LNCAP (cell line): Measurements from ENCODE around the gene SOX30.

Source experiments
- TF ChIP-seq, protein P1 (sequence below): fragments of 450-650 bp; IDR thresholded peaks from 2 replicates; pipeline ENCODE4 v1.5.1; 2017; ENCODE audit warnings: mild to moderate bottlenecking

SOX30 gene

DNA sequence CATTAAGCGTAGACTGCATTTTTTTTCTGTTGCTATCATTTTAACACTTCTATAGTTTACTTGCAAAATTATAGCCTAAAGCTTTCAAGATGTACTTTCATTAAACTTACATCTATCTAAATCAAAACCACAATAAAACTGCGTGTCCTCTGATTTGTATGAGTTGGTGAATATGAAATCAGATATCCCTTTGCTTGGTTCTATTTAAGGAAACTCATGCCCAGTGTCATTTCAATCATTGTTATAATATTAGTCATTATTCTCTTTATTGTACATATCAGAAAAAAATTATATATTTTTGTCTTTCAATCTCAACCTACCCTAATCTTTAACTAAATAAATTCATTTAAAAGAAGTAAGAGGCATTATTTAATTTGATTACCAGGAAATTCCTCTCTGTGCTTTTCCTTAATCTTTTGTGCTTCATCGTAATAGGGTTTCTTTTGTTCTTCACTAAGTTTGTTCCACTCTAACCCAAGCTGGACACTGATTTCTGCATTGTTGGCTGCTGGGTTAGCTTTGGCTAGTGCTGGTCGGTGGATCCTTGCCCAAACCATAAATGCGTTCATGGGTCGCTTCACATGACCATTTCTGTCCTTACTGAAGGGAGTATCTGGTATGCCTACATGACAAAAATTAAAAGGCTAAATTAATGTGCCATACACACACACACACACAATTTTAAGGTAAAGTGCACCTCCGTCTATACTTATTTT is 3.8 kb downstream of the SOX30 start:
- TF ChIP-seq, protein P1, sequence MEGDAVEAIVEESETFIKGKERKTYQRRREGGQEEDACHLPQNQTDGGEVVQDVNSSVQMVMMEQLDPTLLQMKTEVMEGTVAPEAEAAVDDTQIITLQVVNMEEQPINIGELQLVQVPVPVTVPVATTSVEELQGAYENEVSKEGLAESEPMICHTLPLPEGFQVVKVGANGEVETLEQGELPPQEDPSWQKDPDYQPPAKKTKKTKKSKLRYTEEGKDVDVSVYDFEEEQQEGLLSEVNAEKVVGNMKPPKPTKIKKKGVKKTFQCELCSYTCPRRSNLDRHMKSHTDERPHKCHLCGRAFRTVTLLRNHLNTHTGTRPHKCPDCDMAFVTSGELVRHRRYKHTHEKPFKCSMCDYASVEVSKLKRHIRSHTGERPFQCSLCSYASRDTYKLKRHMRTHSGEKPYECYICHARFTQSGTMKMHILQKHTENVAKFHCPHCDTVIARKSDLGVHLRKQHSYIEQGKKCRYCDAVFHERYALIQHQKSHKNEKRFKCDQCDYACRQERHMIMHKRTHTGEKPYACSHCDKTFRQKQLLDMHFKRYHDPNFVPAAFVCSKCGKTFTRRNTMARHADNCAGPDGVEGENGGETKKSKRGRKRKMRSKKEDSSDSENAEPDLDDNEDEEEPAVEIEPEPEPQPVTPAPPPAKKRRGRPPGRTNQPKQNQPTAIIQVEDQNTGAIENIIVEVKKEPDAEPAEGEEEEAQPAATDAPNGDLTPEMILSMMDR, result no peak

DNA sequence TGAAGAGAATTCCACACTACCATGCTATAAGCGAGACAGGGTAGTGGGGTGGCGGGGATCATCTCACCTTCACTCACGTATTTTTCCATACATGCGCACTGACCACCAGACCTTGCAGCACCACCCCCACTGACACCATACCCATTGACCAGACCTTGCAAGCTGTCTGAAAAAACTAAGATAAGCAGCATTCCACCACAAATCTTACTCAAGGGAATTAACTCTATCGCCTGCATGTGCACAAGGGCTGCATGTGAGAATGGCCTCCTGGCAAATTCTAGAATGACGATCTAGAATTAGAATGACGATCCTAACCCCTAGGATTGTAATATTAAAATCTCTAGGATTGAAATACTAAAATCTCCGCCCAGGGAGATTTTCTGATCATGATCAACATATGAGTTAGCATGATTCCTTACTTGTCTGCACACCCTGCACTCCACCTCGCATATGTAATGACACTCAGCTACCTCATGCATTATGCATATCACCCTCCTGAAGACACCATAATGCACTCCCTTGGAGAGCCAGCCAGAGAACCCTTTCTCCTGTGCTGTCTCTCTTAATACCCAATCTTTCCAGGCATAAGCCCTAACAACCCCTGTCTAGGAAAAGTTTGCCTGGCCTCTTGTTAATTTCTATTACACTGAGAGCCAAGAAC is 11.7 kb downstream of the SOX30 start:
- TF ChIP-seq, protein P1, result no peak

DNA sequence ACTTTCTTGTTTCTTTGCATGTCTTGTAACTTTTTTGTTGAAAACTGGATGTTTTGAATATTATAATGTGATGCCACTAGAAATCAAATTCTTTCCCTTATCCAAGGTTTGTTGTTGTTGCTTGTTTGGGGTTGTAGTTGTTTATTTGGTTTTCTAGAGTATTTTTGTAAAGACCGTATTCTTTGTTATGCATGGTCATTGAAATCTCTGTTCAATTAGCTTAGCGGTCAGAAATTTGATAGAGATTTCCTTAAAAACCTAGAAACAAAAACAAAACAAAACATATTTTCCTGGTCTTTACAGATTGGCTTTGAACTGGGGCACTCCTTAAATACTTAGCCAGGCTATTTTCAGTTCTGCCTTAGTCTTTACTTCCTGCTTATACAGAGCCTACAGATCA is 21.9 kb downstream of the SOX30 start:
- TF ChIP-seq, protein P1, result no peak

DNA sequence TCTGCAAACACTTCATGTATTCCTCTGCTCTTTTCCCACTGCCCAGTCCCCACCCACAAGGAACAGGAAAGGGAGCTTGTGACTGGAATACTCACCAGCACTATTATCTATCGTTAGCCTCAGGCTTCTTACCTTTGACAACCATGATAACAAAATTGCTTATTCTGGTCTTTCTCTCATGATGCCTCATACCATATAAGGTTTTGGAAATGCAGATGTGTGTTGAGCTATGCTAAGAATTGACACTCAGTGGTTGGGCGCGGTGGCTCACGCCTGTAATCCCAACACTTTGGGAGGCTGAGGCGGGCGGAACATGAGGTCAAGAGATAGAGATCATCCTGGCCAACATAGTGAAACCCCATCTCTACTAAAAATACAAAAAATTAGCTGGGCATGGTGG is 25.4 kb downstream of the SOX30 start:
- TF ChIP-seq, protein P1, result no peak

DNA sequence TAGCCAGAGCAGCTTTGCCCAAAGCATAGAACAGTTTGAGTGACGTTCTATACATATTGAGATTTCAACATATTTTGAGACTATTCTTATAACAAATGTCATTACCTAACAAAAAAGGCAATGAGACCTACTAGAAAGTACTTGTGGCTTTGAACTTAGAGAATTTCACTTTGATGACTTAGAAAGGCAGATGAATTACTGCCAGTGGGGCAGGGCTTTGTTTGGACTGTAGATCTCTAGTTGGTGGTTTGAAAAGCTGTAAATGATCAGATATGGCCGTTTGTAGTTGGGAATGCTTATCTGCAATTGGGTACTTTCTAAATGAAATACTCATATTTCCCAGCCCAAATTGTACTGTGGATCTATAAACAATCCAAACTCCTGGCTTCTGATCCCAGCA is 28.1 kb downstream of the SOX30 start:
- TF ChIP-seq, protein P1, result no peak

DNA sequence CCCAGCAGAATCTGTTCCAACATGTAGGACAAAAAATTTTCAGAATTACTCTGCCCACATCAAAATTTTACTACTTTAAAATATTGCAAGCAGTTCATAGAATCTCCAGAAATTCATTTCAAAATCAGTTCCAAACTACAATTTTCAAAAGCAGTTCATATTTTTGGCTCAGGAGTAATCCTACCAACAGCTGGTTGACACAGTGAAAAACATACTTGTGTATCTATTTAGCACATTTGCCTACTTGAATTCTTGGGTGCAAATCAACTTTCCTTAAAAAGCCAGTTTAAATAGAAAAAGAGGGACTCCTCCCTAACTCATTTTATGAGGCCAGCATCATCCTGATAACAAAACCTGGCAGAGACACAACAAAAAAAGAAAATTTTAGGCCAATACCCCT is 31.5 kb downstream of the SOX30 start:
- TF ChIP-seq, protein P1, result no peak

DNA sequence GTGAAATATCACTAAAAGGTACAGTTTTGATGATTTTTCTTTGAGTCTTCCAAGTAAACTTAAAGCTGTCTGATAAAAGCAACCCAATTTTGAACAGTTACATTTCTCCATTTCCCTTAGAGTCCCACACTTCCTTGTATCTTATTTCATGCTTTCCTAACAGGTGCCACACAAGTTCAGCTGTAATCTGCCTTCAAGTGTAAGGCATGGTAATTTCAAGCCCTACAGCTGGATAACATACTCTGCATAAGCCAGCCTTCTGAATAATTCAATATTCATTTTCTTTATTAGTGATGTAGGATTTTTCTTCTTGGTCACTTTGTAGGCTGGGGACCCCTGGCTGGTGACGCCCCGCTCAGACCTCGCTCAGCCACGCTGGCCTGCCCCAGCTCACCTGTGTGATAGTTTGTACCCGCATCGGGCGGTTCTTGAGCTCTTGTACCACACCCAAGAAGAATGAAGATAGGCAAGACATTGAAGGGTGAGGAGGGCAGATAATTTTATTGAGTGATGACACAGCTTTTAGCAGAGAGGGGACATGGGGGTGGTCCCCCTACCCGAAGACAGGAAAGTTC is 34.0 kb downstream of the SOX30 start:
- TF ChIP-seq, protein P1, result no peak
